Vagina (tissue), 2 donors: ENCODE measurements around the gene CTBP1.

Experiments used
- POLR2A ChIP-seq, 2 donors: fragments of 450-650 bp; IDR thresholded peaks; one replicate each; pipeline ENCODE4 v1.6.1; 2017; ENCODE audit warnings: antibody characterized with exemption in 2 of 2, mild to moderate bottlenecking in 2 of 2, moderate library complexity in 2 of 2
- POLR2AphosphoS5 ChIP-seq, 2 donors: sonication (generic); formaldehyde crosslinking; IDR thresholded peaks; one replicate each; pipeline ENCODE4 v1.9.0; 2017; ENCODE audit warnings: antibody characterized with exemption in 2 of 2, mild to moderate bottlenecking in 2 of 2, low read depth in 1 of 2; ENCODE audit not compliant: insufficient read depth in 1 of 2
- TF ChIP-seq, protein P1 (sequence below), 3 experiments: fragments of 450-650 bp in 2 of 3; fragments of 200-600 bp in 1 of 3; sonication (generic) in 1 of 3; IDR thresholded peaks; one replicate each; pipeline ENCODE4 v1.5.1; 2017 to 2019; ENCODE audit warnings: antibody characterized with exemption in 3 of 3, mild to moderate bottlenecking in 2 of 3, moderate library complexity in 2 of 3

DNA sequence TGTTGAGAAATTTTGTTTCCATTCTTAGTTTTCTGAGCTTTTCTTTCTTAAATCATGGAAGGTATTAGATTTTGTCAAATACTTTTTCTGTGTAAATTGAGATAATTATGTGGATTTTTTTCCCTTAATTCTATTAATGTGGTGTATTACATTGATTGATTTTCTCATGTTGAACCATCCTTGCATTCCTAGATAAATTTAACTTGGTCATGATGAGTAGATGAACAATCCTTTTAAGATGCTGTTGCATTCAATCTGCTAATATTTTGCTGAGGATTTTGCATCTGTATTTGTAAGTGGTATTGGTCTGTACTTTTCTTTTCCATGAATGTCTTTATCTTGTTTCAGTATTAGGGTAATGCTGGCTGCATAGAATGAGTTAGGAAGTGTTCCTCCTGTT lies 20.3 kb upstream of the CTBP1 start:
- TF ChIP-seq, protein P1, sequence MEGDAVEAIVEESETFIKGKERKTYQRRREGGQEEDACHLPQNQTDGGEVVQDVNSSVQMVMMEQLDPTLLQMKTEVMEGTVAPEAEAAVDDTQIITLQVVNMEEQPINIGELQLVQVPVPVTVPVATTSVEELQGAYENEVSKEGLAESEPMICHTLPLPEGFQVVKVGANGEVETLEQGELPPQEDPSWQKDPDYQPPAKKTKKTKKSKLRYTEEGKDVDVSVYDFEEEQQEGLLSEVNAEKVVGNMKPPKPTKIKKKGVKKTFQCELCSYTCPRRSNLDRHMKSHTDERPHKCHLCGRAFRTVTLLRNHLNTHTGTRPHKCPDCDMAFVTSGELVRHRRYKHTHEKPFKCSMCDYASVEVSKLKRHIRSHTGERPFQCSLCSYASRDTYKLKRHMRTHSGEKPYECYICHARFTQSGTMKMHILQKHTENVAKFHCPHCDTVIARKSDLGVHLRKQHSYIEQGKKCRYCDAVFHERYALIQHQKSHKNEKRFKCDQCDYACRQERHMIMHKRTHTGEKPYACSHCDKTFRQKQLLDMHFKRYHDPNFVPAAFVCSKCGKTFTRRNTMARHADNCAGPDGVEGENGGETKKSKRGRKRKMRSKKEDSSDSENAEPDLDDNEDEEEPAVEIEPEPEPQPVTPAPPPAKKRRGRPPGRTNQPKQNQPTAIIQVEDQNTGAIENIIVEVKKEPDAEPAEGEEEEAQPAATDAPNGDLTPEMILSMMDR (IDR thresholded peaks at IDR 0.05): no peak
- TF ChIP-seq POLR2AphosphoS5 (IDR thresholded peaks at IDR 0.05; ENCODE audit: insufficient read depth in 1 of 2, low read depth in 1 of 2): no peak
- TF ChIP-seq POLR2A (IDR thresholded peaks at IDR 0.05): no peak
